ENCODE data around the gene ACOX3.

ACOX3 gene

DNA sequence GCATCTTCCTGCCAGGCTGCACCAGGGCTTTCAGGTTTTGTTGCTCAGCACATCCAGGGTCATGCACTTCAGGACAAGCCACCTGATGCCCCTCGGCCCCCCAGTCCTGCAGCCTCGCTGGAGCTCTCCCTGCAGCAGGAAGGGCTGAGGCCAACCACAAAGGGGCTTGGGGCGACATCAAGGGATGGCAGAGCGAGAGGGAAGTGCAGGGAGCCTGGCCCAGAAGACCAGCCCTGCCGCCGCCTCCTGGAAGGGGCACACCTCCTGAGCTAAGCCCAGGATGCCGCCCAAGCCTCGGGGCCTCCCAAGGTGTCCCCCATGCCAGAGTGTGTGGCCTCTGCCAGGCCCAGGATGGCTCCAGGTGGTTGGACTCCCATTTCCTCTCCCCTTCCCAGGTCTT is 37.2 kb upstream of the ACOX3 start:
- Histone ChIP-seq H3K4me2 (ENCODE audit: low read depth, low read length, poor library complexity, severe bottlenecking) (no peak overlapping the region), H3K27me3 (ENCODE audit: insufficient read depth, low read length, poor library complexity, severe bottlenecking) (no peaks in the 10 kb centered on the region), H3K79me2 (ENCODE audit: insufficient read depth, low read length) (no peaks in the 10 kb centered on the region), H3K9me3 (ENCODE audit: insufficient read depth, low read depth, low read length) (no peaks in the 10 kb centered on the region), H2AFZ (ENCODE audit: low read length) (no peak overlapping the region), H3K36me3 (ENCODE audit: insufficient read depth, low read length) (no peaks in the 10 kb centered on the region), H4K20me1 (ENCODE audit: insufficient read depth, low read length, poor library complexity, severe bottlenecking) (no peaks in the 10 kb centered on the region), H3K4me3 (ENCODE audit: low read length, poor library complexity, severe bottlenecking) (no peak overlapping the region), H3K9ac (ENCODE audit: low read depth, low read length, poor library complexity, severe bottlenecking) (no peak overlapping the region), H3F3A (ENCODE audit: low read depth) (no peaks in the 10 kb centered on the region), H3K9me2 (replicated peaks; ENCODE audit: low read depth, low read length) (no peaks in the 10 kb centered on the region), H3K4me1 (ENCODE audit: insufficient read depth, low read length, poor library complexity, severe bottlenecking) (no peaks in the 10 kb centered on the region)
- TF ChIP-seq, protein P1, sequence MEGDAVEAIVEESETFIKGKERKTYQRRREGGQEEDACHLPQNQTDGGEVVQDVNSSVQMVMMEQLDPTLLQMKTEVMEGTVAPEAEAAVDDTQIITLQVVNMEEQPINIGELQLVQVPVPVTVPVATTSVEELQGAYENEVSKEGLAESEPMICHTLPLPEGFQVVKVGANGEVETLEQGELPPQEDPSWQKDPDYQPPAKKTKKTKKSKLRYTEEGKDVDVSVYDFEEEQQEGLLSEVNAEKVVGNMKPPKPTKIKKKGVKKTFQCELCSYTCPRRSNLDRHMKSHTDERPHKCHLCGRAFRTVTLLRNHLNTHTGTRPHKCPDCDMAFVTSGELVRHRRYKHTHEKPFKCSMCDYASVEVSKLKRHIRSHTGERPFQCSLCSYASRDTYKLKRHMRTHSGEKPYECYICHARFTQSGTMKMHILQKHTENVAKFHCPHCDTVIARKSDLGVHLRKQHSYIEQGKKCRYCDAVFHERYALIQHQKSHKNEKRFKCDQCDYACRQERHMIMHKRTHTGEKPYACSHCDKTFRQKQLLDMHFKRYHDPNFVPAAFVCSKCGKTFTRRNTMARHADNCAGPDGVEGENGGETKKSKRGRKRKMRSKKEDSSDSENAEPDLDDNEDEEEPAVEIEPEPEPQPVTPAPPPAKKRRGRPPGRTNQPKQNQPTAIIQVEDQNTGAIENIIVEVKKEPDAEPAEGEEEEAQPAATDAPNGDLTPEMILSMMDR (conservative IDR thresholded peaks at IDR 0.05; ENCODE audit: low read length): no peak
- TF ChIP-seq EZH2phosphoT487 (IDR thresholded peaks at IDR 0.05; ENCODE audit: borderline replicate concordance): no peak

DNA sequence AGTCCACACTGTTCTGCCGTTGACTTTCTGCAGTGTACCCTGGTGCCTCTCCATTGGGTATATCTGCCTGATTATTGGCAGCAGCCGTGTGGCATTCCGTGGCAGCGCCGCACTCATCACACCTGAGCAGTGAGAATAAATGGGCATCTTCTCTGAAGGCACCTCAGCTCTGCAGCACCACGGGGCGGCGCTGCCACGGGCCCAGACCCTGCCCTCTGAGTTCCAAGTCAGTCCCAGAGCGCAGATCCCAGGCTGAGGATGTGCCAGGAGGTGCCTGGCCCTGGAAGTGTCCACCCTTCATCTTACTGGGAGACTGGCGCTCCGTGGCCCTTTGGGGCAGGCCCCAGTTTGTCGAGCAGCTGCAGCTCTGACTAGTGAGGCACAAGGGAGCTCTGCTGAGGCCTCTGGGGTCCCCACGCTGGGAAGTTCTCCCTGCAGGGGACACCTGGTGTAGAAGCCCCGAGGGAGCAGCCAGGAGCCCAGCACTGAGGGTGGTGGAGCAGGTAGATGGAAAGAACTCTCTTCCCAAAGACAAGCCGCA is 36.6 kb upstream of the ACOX3 start:
- H3K36me3 ChIP-seq (ENCODE audit: insufficient read depth, low read length): no peaks in the 10 kb centered on the region
- no peak for TF ChIP-seq EZH2phosphoT487 (IDR thresholded peaks at IDR 0.05; ENCODE audit: borderline replicate concordance)
- TF ChIP-seq, protein P1 (conservative IDR thresholded peaks at IDR 0.05; ENCODE audit: low read length): no peak
- H3K27me3 ChIP-seq (ENCODE audit: insufficient read depth, low read length, poor library complexity, severe bottlenecking): no peaks in the 10 kb centered on the region
- no peak overlapping the region for H3K4me2 ChIP-seq (ENCODE audit: low read depth, low read length, poor library complexity, severe bottlenecking)
- H3K79me2 ChIP-seq (ENCODE audit: insufficient read depth, low read length): no peaks in the 10 kb centered on the region
- H3K9me3 ChIP-seq (ENCODE audit: insufficient read depth, low read depth, low read length): no peaks in the 10 kb centered on the region
- H4K20me1 ChIP-seq (ENCODE audit: insufficient read depth, low read length, poor library complexity, severe bottlenecking): no peaks in the 10 kb centered on the region
- H3K9me2 ChIP-seq (replicated peaks; ENCODE audit: low read depth, low read length): no peaks in the 10 kb centered on the region
- no peak overlapping the region for H2AFZ ChIP-seq (ENCODE audit: low read length)
- H3K9ac ChIP-seq (ENCODE audit: low read depth, low read length, poor library complexity, severe bottlenecking): no peak overlapping the region
- no peaks in the 10 kb centered on the region for H3F3A ChIP-seq (ENCODE audit: low read depth)
- H3K4me3 ChIP-seq (ENCODE audit: low read length, poor library complexity, severe bottlenecking): no peak overlapping the region
- no peaks in the 10 kb centered on the region for H3K4me1 ChIP-seq (ENCODE audit: insufficient read depth, low read length, poor library complexity, severe bottlenecking)

DNA sequence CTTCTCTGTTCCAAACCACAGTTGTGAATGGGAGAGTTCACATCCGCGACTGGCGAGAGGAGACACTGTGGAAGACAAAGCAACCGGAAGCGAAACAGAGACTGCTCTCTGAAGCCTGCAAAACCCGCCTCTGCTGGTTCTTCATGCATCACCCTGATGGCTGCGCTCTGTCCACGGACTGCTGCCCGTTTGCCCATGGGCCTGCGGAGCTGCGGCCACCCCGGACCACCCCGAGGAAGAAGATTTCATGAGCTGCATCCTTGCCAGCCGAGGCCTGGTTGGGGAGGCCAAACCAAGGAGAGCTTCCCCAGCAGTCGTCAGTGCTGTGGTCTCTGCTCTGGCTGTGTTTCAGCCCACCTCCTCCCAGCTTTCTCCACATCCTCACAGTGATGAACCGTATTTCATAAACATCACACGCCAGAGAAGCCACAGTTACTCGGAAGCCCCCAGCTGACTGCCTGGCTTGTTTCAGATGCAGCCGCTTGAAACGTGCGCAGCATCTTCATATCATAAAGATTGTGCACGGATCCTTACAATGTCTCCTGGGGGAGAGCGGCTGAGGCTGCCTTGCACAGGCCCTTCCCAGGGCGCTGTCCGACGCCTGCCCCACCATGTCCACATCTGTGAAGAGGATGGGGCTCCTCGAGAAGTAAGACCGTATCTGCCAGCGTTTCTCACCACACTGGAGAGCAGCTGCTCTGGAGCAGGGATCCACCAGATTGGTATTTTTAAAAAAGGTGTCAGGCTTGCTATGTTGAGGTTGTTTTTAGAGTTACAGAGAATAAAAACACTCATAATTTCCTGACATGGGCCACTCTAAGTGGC is 35.4 kb upstream of the ACOX3 start:
- no peak overlapping the region for H3K4me3 ChIP-seq (ENCODE audit: low read length, poor library complexity, severe bottlenecking)
- H3K9ac ChIP-seq (ENCODE audit: low read depth, low read length, poor library complexity, severe bottlenecking): no peak overlapping the region
- H3K4me2 ChIP-seq (ENCODE audit: low read depth, low read length, poor library complexity, severe bottlenecking): no peak overlapping the region
- no peaks in the 10 kb centered on the region for H3K9me3 ChIP-seq (ENCODE audit: insufficient read depth, low read depth, low read length)
- no peaks in the 10 kb centered on the region for H3K79me2 ChIP-seq (ENCODE audit: insufficient read depth, low read length)
- no peaks in the 10 kb centered on the region for H4K20me1 ChIP-seq (ENCODE audit: insufficient read depth, low read length, poor library complexity, severe bottlenecking)
- H2AFZ ChIP-seq (ENCODE audit: low read length): no peak overlapping the region
- no peaks in the 10 kb centered on the region for H3F3A ChIP-seq (ENCODE audit: low read depth)
- no peaks in the 10 kb centered on the region for H3K9me2 ChIP-seq (replicated peaks; ENCODE audit: low read depth, low read length)
- H3K27me3 ChIP-seq (ENCODE audit: insufficient read depth, low read length, poor library complexity, severe bottlenecking): no peaks in the 10 kb centered on the region
- no peaks in the 10 kb centered on the region for H3K36me3 ChIP-seq (ENCODE audit: insufficient read depth, low read length)
- TF ChIP-seq EZH2phosphoT487 (IDR thresholded peaks at IDR 0.05; ENCODE audit: borderline replicate concordance): no peak
- TF ChIP-seq, protein P1 (conservative IDR thresholded peaks at IDR 0.05; ENCODE audit: low read length): no peak
- no peaks in the 10 kb centered on the region for H3K4me1 ChIP-seq (ENCODE audit: insufficient read depth, low read length, poor library complexity, severe bottlenecking)
